ENCODE data around the gene NEGR1.

DNA sequence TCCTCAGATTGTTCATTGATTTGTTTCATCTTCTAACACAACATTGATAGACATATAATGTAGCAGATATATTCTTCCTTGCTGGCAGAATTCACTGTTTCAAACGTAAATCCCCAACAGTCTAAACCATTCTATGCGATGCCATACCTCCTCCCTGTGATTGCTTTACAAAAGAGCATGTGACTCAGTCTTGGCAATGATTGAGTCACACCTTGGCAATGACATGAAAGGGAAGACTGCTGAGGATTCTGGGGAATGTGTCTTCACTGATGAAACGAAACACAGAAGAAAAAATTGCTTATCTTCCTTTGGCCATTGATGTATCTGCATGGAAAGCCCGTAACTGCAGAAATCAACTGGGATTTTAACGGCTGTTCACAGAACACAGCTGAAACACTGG lies 791.9 kb downstream of the NEGR1 start:
- TF ChIP-seq EP300 (IDR thresholded peaks at IDR 0.05) (no peak), POLR2A (IDR thresholded peaks at IDR 0.05) (no peak)
- TF ChIP-seq, protein P1, sequence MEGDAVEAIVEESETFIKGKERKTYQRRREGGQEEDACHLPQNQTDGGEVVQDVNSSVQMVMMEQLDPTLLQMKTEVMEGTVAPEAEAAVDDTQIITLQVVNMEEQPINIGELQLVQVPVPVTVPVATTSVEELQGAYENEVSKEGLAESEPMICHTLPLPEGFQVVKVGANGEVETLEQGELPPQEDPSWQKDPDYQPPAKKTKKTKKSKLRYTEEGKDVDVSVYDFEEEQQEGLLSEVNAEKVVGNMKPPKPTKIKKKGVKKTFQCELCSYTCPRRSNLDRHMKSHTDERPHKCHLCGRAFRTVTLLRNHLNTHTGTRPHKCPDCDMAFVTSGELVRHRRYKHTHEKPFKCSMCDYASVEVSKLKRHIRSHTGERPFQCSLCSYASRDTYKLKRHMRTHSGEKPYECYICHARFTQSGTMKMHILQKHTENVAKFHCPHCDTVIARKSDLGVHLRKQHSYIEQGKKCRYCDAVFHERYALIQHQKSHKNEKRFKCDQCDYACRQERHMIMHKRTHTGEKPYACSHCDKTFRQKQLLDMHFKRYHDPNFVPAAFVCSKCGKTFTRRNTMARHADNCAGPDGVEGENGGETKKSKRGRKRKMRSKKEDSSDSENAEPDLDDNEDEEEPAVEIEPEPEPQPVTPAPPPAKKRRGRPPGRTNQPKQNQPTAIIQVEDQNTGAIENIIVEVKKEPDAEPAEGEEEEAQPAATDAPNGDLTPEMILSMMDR (IDR thresholded peaks at IDR 0.05), result no peak

All from upper lobe of left lung (tissue), 4 donors.